Measurements from ENCODE around the gene GUCY2C. TPM values are rescaled to one million over a fixed set of nuclear protein-coding genes. Genes with fewer than 3 reads are reported as not detected.

The GUCY2C gene
- total RNA-seq, 1 experiment from 2014 or later, result 1.9 TPM

GRCh38 chr12:14694970-14695369 is 1.4 kb downstream of the GUCY2C start:
- H3K23me2 ChIP-seq (ENCODE audit: insufficient read length, low read depth, low read length, poor library complexity, severe bottlenecking), result no peaks in the 10 kb centered on the region
- TF ChIP-seq CTCF (conservative IDR thresholded peaks at IDR 0.05), result no peak
- H2BK20ac ChIP-seq (ENCODE audit: low read depth, low read length, poor library complexity, severe bottlenecking), result no peak overlapping the region
- H3K14ac ChIP-seq (ENCODE audit: insufficient read depth, low read length), result no peak overlapping the region
- no peak overlapping the region for H2BK12ac ChIP-seq (ENCODE audit: insufficient read length, low read depth, low read length)
- no peak for DNase-seq
- H3K9me3 Mint-ChIP-seq, result peaks cover 2 to 3% of the 10 kb centered on the region in 2 experiments; a peak in 2 of 5 replicates
- no peak overlapping the region for H2BK5ac ChIP-seq (ENCODE audit: insufficient read length, low read length)
- H3K4ac ChIP-seq (ENCODE audit: low read depth, low read length), result no peak overlapping the region
- peaks cover 3% of the 10 kb centered on the region; the same call in 1 of the 2 replicates for H3K4me1 ChIP-seq (ENCODE audit: insufficient read depth, low read length)
- no peak overlapping the region for H4K8ac ChIP-seq (replicated peaks; ENCODE audit: insufficient read length, low read depth, low read length)
- no peaks in the 10 kb centered on the region for H3K27me3 ChIP-seq (ENCODE audit: insufficient read depth, low read length)
- H3K23ac ChIP-seq (ENCODE audit: insufficient read length, low read depth, low read length), result no peak overlapping the region
- peaks cover 7 to 15% of the 10 kb centered on the region in 2 experiments for H3K4me1 Mint-ChIP-seq
- no peaks in the 10 kb centered on the region for H3K9me3 ChIP-seq (ENCODE audit: control insufficient read depth, low read depth, low read length)
- H2AFZ ChIP-seq (ENCODE audit: low read length), result no peak overlapping the region
- WGBS (ENCODE audit: extremely low coverage, insufficient read length, low lambda C conversion rate), result no CpG with 5 or more reads among the region's 3 CpGs
- H4K20me1 ChIP-seq (ENCODE audit: control insufficient read depth, insufficient read depth, insufficient read length), result no peaks in the 10 kb centered on the region
- no peak overlapping the region for H3K27ac ChIP-seq (ENCODE audit: insufficient read length, low read depth, low read length)
- no peak overlapping the region for H3K56ac ChIP-seq (ENCODE audit: insufficient read length, low read depth, low read length)
- H4K91ac ChIP-seq (ENCODE audit: insufficient read length, low read depth, low read length), result no peak overlapping the region
- H2BK120ac ChIP-seq (ENCODE audit: low read depth, low read length, poor library complexity, severe bottlenecking), result no peak overlapping the region
- no peaks in the 10 kb centered on the region for H3K79me2 ChIP-seq (ENCODE audit: insufficient read depth, low read length)
- H2AK5ac ChIP-seq (ENCODE audit: insufficient read length, low read length), result no peak overlapping the region
- H3K79me1 ChIP-seq (ENCODE audit: insufficient read depth, low read depth, low read length, poor library complexity, severe bottlenecking), result no peaks in the 10 kb centered on the region
- H3K27me3 Mint-ChIP-seq (ENCODE audit: low read depth), result no peaks in the 10 kb centered on the region
- H3K4me3 Mint-ChIP-seq, result no peak overlapping the region
- H3K4me2 ChIP-seq (ENCODE audit: insufficient read depth, insufficient read length, low read length), result no peak overlapping the region
- H3K36me3 Mint-ChIP-seq (ENCODE audit: insufficient read depth in 1 of 3, low read depth in 3 of 3), result peaks cover 16 to 34% (median 17%) of the 10 kb centered on the region in 3 experiments
- H2BK15ac ChIP-seq (ENCODE audit: low read depth, low read length), result no peak overlapping the region
- no peak overlapping the region for H3K27ac Mint-ChIP-seq
- H4K5ac ChIP-seq (ENCODE audit: insufficient read length, low read depth, low read length), result no peak overlapping the region
- no peak overlapping the region for H3T11ph ChIP-seq (ENCODE audit: low read length)
- H3K9ac ChIP-seq (ENCODE audit: extremely low read depth, insufficient read length, low read length), result no peak overlapping the region
- H3K18ac ChIP-seq (ENCODE audit: insufficient read length, low read depth, low read length), result no peak overlapping the region

Data from H9 (cell line).